Mesenteric fat pad (tissue), 1 donor: Measurements from ENCODE around the gene CALHM1. TPM values are rescaled to one million over a fixed set of nuclear protein-coding genes. Genes with fewer than 3 reads are reported as not detected.
"Not testable (repeated sequence)": the region's sequence is repeated elsewhere in the genome, so short reads cannot be mapped to it uniquely, and the experiment has no call there.

Source experiments
- DNase-seq: peaks from one replicate; pipeline ENCODE4 v3.0.0-alpha.2; 2020; ENCODE audit warnings: low spot score
- total RNA-seq: library from RNA; stranded (reverse); fragmentation: NEBNext Ultra II Directional; extraction: Animal tissue kit (Norgen Biotek cat#: 25700); gene quantifications from one replicate; pipeline ENCODE4 v1.2.1, GENCODE V29; 2021
- donor health status: DM: yes; HTN: yes; CAD: no.

The CALHM1 gene
- total RNA-seq, 1 donor from 2014 or later, result not detected

GRCh38 chr10:103433858-103434257 lies 24.8 kb downstream of the CALHM1 start:
- no peak for DNase-seq

GRCh38 chr10:103431902-103432301 lies 26.8 kb downstream of the CALHM1 start:
- DNase-seq, result no peak

GRCh38 chr10:103429647-103430046 lies 29.1 kb downstream of the CALHM1 start:
- no peak for DNase-seq

- DNase-seq, result no peak
These were observed 29.6 kb downstream of the CALHM1 start for GRCh38 chr10:103428989-103429643.

GRCh38 chr10:103427866-103428265 lies 30.8 kb downstream of the CALHM1 start:
- DNase-seq, result no peak

GRCh38 chr10:103423748-103424147 lies 35.0 kb downstream of the CALHM1 start:
- no peak for DNase-seq

GRCh38 chr10:103419101-103419500 lies 39.6 kb downstream of the CALHM1 start:
- DNase-seq, result no peak

- no peak for DNase-seq
These were observed 41.1 kb downstream of the CALHM1 start for GRCh38 chr10:103417601-103418000.

GRCh38 chr10:103417148-103417469 lies 41.6 kb downstream of the CALHM1 start:
- DNase-seq, result not testable (repeated sequence)

- DNase-seq, result no peak
These were observed 42.1 kb downstream of the CALHM1 start for GRCh38 chr10:103416436-103417147.

GRCh38 chr10:103415581-103415980 lies 43.1 kb downstream of the CALHM1 start:
- no peak for DNase-seq

GRCh38 chr10:103413564-103413963 lies 45.1 kb downstream of the CALHM1 start:
- no peak for DNase-seq

Other genes starting within 250 kb of the CALHM1 start
- gene RPEL1, start 213.0 kb downstream of the CALHM1 start, total RNA-seq, result not detected
- not detected for gene INA, start 181.8 kb downstream of the CALHM1 start, total RNA-seq
- 11.0 TPM for gene PCGF6, start 107.8 kb downstream of the CALHM1 start, total RNA-seq
- 2.3 TPM for gene TAF5, start 90.9 kb downstream of the CALHM1 start, total RNA-seq
- gene ATP5MK, start 62.4 kb downstream of the CALHM1 start, total RNA-seq, result 348 TPM
- 32.2 TPM for gene PDCD11, start 62.3 kb downstream of the CALHM1 start, total RNA-seq
- 40.3 TPM for gene CALHM2, start 6.5 kb downstream of the CALHM1 start, total RNA-seq
- not detected for gene CALHM3, start 20.3 kb upstream of the CALHM1 start, total RNA-seq
- 0.13 TPM for gene NEURL1, start 34.8 kb upstream of the CALHM1 start, total RNA-seq